Measurements from ENCODE around the gene PPP2R5C. TPM values are rescaled to one million over a fixed set of nuclear protein-coding genes. Genes with fewer than 3 reads are reported as not detected.
A peak's percentile ranks its signal among the peaks of the same experiment; 100 is the strongest.

PPP2R5C gene
- total RNA-seq, 2 experiments from 2014 or later, result 238 to 242 TPM

DNA sequence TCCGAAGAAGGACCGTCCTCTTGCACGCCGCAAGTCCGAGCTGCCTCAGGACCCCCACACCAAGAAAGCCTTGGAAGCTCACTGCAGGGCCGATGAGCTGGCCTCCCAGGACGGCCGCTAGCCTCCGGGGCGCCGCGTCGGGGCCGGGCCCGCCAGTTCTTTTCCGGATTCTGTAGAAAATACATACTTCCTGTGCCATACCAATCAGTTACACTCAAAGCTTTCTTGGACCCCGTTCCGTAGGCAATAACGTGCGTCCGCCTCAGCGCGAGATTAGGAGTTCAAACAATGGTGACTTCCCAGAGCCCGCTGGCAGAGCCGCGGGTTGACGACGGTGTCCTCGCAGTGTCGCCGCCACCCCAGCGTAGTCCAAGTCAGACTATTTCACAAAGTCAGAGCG is 163.6 kb downstream of the PPP2R5C start:
- Mint-ChIP-seq H3K27me3 (no peaks in the 10 kb centered on the region), H3K36me3 (ENCODE audit: low read depth) (peaks cover 11% of the 10 kb centered on the region), H3K27ac (no peak overlapping the region), H3K9me3 (no peaks in the 10 kb centered on the region), H3K4me1 (ENCODE audit: low read depth) (no peaks in the 10 kb centered on the region), H3K4me3 (no peak overlapping the region)
- TF ChIP-seq, protein P1, sequence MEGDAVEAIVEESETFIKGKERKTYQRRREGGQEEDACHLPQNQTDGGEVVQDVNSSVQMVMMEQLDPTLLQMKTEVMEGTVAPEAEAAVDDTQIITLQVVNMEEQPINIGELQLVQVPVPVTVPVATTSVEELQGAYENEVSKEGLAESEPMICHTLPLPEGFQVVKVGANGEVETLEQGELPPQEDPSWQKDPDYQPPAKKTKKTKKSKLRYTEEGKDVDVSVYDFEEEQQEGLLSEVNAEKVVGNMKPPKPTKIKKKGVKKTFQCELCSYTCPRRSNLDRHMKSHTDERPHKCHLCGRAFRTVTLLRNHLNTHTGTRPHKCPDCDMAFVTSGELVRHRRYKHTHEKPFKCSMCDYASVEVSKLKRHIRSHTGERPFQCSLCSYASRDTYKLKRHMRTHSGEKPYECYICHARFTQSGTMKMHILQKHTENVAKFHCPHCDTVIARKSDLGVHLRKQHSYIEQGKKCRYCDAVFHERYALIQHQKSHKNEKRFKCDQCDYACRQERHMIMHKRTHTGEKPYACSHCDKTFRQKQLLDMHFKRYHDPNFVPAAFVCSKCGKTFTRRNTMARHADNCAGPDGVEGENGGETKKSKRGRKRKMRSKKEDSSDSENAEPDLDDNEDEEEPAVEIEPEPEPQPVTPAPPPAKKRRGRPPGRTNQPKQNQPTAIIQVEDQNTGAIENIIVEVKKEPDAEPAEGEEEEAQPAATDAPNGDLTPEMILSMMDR (IDR thresholded peaks at IDR 0.05), result no peak
- ATAC-seq, result no peak
- CTCF ChIA-PET, result interaction anchor here (1.3 kb wide), 1 partner anchor 78 kb away, joined by 3 read pairs; no protein-coding TSS in a partner anchor
- POLR2A ChIA-PET, result no interaction called here
- DNase-seq, result no peak
- intact Hi-C loops (cut with micrococcal nuclease), result no loop called here

DNA sequence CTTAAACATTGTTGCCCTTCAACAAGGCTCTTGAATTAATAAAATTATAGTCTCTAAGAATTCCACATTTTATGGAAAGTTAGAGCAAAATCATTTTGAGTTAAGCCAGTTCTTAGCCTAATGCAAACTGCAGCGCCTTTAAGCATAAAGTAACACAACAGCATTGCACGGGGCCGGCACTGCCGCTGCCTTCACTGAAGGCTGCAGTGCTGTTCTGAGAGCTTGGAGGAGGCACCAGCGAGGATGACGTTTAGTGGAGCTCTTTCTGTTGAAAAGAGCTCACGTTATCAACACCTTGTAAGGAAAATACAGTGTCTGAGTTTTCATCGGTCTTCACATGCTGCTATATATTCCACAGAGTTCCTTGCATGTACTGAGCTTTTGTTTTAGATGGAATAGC is 164.6 kb downstream of the PPP2R5C start:
- peak overlapping the region; percentile 58 for H3K27ac Mint-ChIP-seq
- POLR2A ChIA-PET, result interaction anchor here (1.3 kb wide), 1 partner anchor 22 kb away, joined by 3 read pairs; no protein-coding TSS in a partner anchor
- no peaks in the 10 kb centered on the region for H3K9me3 Mint-ChIP-seq
- H3K36me3 Mint-ChIP-seq (ENCODE audit: low read depth), result peaks cover 7% of the 10 kb centered on the region
- H3K4me3 Mint-ChIP-seq, result no peak overlapping the region
- no peaks in the 10 kb centered on the region for H3K27me3 Mint-ChIP-seq
- ATAC-seq (no peak), DNase-seq (no peak)
- intact Hi-C loops (cut with micrococcal nuclease), result no loop called here
- no peaks in the 10 kb centered on the region for H3K4me1 Mint-ChIP-seq (ENCODE audit: low read depth)
- TF ChIP-seq, protein P1 (IDR thresholded peaks at IDR 0.05), result no peak
- CTCF ChIA-PET, result interaction anchor here (1.3 kb wide), 1 partner anchor 77 kb away, joined by 3 read pairs; no protein-coding TSS in a partner anchor

DNA sequence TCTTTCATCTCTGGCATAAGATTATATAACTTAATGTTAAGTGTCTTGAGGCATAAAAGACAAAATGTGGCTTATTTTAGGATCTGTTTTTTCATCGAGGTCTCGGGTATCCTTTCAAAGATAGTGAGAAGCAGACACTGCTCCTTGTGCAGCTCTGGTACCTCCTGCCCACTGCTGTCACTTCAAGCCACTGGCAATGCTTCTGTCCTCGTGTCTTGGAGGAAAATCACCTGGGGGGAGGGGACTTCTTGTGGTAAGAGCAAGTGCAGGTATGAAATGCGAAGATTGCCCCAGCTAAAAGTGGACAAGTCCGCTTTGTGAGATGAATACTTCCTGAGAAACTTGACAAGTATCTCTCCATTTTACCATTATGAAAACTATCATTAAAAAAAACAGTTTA is 165.1 kb downstream of the PPP2R5C start:
- H3K27me3 Mint-ChIP-seq, result no peaks in the 10 kb centered on the region
- no peaks in the 10 kb centered on the region for H3K9me3 Mint-ChIP-seq
- POLR2A ChIA-PET, result interaction anchor here (1.1 to 1.3 kb wide), 2 partner anchors 10 to 22 kb away, joined by 3 read pairs; no protein-coding TSS in a partner anchor
- no peak overlapping the region for H3K4me3 Mint-ChIP-seq
- intact Hi-C loops (cut with micrococcal nuclease), result no loop called here
- ATAC-seq (no peak), DNase-seq (no peak)
- H3K27ac Mint-ChIP-seq, result peak overlapping the region; percentile 58
- TF ChIP-seq, protein P1 (IDR thresholded peaks at IDR 0.05), result no peak
- CTCF ChIA-PET, result no interaction called here
- H3K36me3 Mint-ChIP-seq (ENCODE audit: low read depth), result peaks cover 6% of the 10 kb centered on the region
- no peaks in the 10 kb centered on the region for H3K4me1 Mint-ChIP-seq (ENCODE audit: low read depth)

DNA sequence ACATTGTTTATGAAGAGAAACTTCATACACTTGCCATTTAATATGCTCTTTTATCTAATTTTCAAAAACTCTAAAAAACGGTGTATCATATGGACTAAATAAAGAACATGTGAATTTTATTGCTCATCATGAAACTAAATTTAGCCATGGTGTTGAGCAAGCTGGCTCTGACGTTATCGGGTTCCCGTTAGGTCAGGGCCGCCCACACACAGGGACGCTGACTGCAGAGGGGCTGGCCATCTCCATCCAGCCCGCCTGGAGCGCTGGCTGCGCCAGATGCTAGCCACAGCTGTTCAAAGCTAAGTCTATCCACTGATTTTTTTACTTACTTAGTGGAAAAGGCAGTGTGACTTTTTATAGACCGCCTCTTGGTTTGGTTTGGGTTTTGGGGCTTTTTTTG is 166.3 kb downstream of the PPP2R5C start:
- peak; percentile 54 for DNase-seq
- Mint-ChIP-seq H3K27me3 (no peaks in the 10 kb centered on the region), H3K4me1 (ENCODE audit: low read depth) (no peaks in the 10 kb centered on the region), H3K36me3 (ENCODE audit: low read depth) (peaks cover 5% of the 10 kb centered on the region), H3K27ac (no peak overlapping the region), H3K4me3 (no peak overlapping the region), H3K9me3 (no peaks in the 10 kb centered on the region)
- intact Hi-C loops (cut with micrococcal nuclease), result no loop called here
- TF ChIP-seq, protein P1 (IDR thresholded peaks at IDR 0.05), result no peak
- ATAC-seq, result peak; percentile 37
- CTCF ChIA-PET, result no interaction called here
- POLR2A ChIA-PET, result no interaction called here

DNA sequence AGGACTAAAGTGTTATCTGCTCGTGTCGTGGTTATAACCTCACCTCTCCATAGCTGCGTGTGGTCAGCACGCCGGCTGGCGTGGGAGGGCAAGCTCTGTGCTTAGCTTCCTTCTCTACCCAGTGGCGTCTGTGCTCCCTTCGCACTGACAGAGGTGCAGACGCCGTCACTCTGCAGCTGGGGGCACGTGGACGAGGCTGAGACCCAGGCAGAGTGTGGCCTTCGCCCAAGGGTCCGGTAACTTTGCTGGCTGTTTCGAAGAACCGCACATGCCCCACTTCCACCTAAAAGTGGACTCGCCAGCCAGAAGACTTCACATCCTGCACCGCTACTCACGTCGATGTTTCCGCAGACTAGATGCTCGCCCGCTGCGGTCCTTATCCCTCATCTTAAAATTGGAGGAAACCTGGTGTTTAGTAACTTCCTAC is 166.9 kb downstream of the PPP2R5C start:
- DNase-seq, result no peak
- TF ChIP-seq, protein P1 (IDR thresholded peaks at IDR 0.05), result no peak
- CTCF ChIA-PET, result no interaction called here

More for the DNA sequence above, 166.9 kb downstream of the PPP2R5C start:
- H3K4me1 Mint-ChIP-seq (ENCODE audit: low read depth), result no peaks in the 10 kb centered on the region
- H3K27me3 Mint-ChIP-seq, result no peaks in the 10 kb centered on the region
- POLR2A ChIA-PET, result no interaction called here
- H3K9me3 Mint-ChIP-seq, result no peaks in the 10 kb centered on the region
- H3K27ac Mint-ChIP-seq, result no peak overlapping the region
- no peak overlapping the region for H3K4me3 Mint-ChIP-seq
- intact Hi-C loops (cut with micrococcal nuclease), result no loop called here
- peaks cover 3% of the 10 kb centered on the region for H3K36me3 Mint-ChIP-seq (ENCODE audit: low read depth)
- ATAC-seq, result no peak
